ENCODE results near the gene ACYP2.

DNA sequence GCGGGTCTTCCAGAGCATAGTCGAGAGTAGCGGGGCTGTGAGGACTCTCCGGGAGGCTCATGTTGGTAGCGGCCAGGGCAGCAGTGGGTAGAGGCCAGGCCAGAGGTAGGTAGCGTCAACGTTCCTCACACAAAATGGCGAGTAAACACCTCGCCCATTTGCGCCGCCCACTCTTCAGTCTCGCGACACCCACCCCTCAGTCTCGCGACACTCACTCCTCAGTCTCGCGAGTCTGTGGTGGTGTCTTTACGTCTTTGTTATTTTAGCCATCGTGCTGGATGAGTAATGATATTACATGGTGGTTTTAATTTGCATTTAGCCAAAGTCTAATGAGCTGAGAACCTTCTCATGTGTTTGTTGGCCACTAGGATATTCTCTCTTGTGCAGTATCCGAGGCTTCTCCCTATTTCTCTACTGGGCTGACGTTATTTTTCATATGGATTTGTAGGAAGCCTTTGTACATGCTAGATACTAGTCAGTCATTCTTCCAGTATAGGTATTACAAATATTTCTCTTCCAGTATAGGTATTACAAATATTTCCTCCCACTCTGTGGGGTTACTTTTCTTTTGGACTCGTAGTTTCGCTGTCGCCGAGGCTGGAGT is 140.8 kb downstream of the ACYP2 start, which contains the start of gene TSPYL6:
- TF ChIP-seq POLR2A (IDR thresholded peaks at IDR 0.05; ENCODE audit: low read length) (no peak), GATA1 (IDR thresholded peaks at IDR 0.05; ENCODE audit: low read depth, low read length) (no peak)
